IMR-90 (cell line): ENCODE measurements around the gene CHST14. TPM values are rescaled to one million over a fixed set of nuclear protein-coding genes. Genes with fewer than 3 reads are reported as not detected.

Experiments
- ATAC-seq: fragments of 200-7000 bp; cut with Tn5 transposase; 2 replicates; pipeline ENCODE4 v1.9.1; 2020; ENCODE audit warnings: low read depth, mild to moderate bottlenecking, moderate library complexity
- Bru-seq: library from RNA; stranded (reverse); fragments of 400-500 nt; gene quantifications from one replicate; lab custom pipeline; 2021; lab: Mats Ljungman, UMichigan
- BruChase-seq, 2 experiments: library from RNA; stranded (reverse); fragments of 400-500 nt; gene quantifications; one replicate each; lab custom pipeline; 2021; lab: Mats Ljungman, UMichigan
- BruUV-seq: library from RNA; stranded (reverse); fragments of 400-500 nt; replicated peaks from 2 replicates; lab custom pipeline; 2021; lab: Mats Ljungman, UMichigan
- CTCF ChIA-PET: fragments of 300-600 bp; formaldehyde crosslinking; extraction: SDS; loops from one replicate; lab custom pipeline; 2021; ENCODE audit warnings: antibody characterized with exemption; lab: Yijun Ruan, JAX
- POLR2A ChIA-PET: fragments of 300-600 bp; sonication (Branson Sonifier 250); formaldehyde crosslinking; loops from one replicate; lab custom pipeline; 2022; ENCODE audit warnings: antibody characterized with exemption; ENCODE audit not compliant: unreplicated experiment; lab: Charles Lee
- DNase-seq: peaks from one replicate; pipeline ENCODE4 v3.0.0; 2013
- H2AFZ ChIP-seq: replicated peaks from 2 replicates; pipeline ENCODE3; 2013; ENCODE audit warnings: low read length, mild to moderate bottlenecking; ENCODE audit not compliant: poor library complexity
- H2AK5ac ChIP-seq: 2 replicates; pipeline ENCODE4 v1.6.1; 2013; ENCODE audit warnings: low read depth, low read length, inconsistent platforms
- H2AK9ac ChIP-seq: replicated peaks from 2 replicates; pipeline ENCODE3; 2013; ENCODE audit warnings: mild to moderate bottlenecking, low read depth, low read length, moderate library complexity; ENCODE audit not compliant: poor library complexity
- H2BK120ac ChIP-seq: 2 replicates; pipeline ENCODE4 v1.6.1; 2013; ENCODE audit warnings: low read depth, low read length, inconsistent platforms
- H2BK15ac ChIP-seq: 3 replicates; pipeline ENCODE4 v1.6.1; 2013; ENCODE audit warnings: low read depth, low read length, inconsistent platforms
- H2BK20ac ChIP-seq: 2 replicates; pipeline ENCODE4 v1.6.1; 2013; ENCODE audit warnings: low read depth, mild to moderate bottlenecking, inconsistent platforms, low read length, moderate library complexity
- H2BK5ac ChIP-seq: 2 replicates; pipeline ENCODE4 v1.6.1; 2013; ENCODE audit warnings: mild to moderate bottlenecking, low read depth, low read length, inconsistent platforms; ENCODE audit not compliant: poor library complexity, severe bottlenecking
- H3K14ac ChIP-seq: replicated peaks from 2 replicates; pipeline ENCODE4 v1.6.1; 2013; ENCODE audit warnings: low read depth, low read length, inconsistent platforms
- H3K18ac ChIP-seq: 2 replicates; pipeline ENCODE4 v1.6.1; 2013; ENCODE audit warnings: low read depth, low read length, control low read depth
- H3K23ac ChIP-seq: 2 replicates; pipeline ENCODE4 v1.6.1; 2013; ENCODE audit warnings: low read depth, low read length, inconsistent platforms
- H3K27ac ChIP-seq: 2 replicates; pipeline ENCODE4 v1.5.1; 2013; ENCODE audit warnings: mild to moderate bottlenecking, control low read depth, low read length; ENCODE audit not compliant: insufficient read depth
- H3K27me3 ChIP-seq: 2 replicates; pipeline ENCODE4 v1.6.1; 2013; ENCODE audit warnings: low read length; ENCODE audit not compliant: control insufficient read depth, insufficient read depth
- H3K36me3 ChIP-seq: 2 replicates; pipeline ENCODE4 v1.6.1; 2013; ENCODE audit warnings: low read length, mixed read lengths; ENCODE audit not compliant: control insufficient read depth, insufficient read depth
- H3K4ac ChIP-seq: 2 replicates; pipeline ENCODE4 v1.6.1; 2013; ENCODE audit warnings: low read depth, low read length, inconsistent platforms
- H3K4me1 ChIP-seq: 2 replicates; pipeline ENCODE4 v1.6.1; 2013; ENCODE audit warnings: low read length, mixed read lengths; ENCODE audit not compliant: control insufficient read depth, insufficient read depth
- H3K4me2 ChIP-seq: 2 replicates; pipeline ENCODE4 v1.6.1; 2013; ENCODE audit warnings: low read depth, mild to moderate bottlenecking, control low read depth, low read length, moderate library complexity
- H3K4me3 ChIP-seq: 2 replicates; pipeline ENCODE4 v1.5.1; 2013; ENCODE audit warnings: low read depth, mild to moderate bottlenecking, control low read depth, low read length, moderate library complexity; ENCODE audit not compliant: insufficient read depth
- H3K56ac ChIP-seq: 2 replicates; pipeline ENCODE4 v1.6.1; 2013; ENCODE audit warnings: low read length, inconsistent platforms; ENCODE audit not compliant: insufficient read depth; ENCODE audit errors: extremely low read depth
- H3K79me1 ChIP-seq, 2 experiments: 2 replicates each; pipeline ENCODE4 v1.6.1; 2013; ENCODE audit warnings: low read length in 2 of 2, inconsistent platforms in 1 of 2, low read depth in 1 of 2
- H3K9ac ChIP-seq: 2 replicates; pipeline ENCODE4 v1.6.1; 2013; ENCODE audit warnings: low read depth, low read length, control low read depth
- H3K9me1 ChIP-seq: 2 replicates; pipeline ENCODE4 v1.6.1; 2013; ENCODE audit warnings: low read length, inconsistent platforms; ENCODE audit not compliant: insufficient read depth
- H3K9me3 ChIP-seq: 2 replicates; pipeline ENCODE4 v1.6.1; 2013; ENCODE audit warnings: low read length; ENCODE audit not compliant: control insufficient read depth, insufficient read depth
- H4K20me1 ChIP-seq: 2 replicates; pipeline ENCODE4 v1.6.1; 2013; ENCODE audit warnings: low read length, inconsistent platforms; ENCODE audit not compliant: insufficient read depth
- H4K5ac ChIP-seq: 2 replicates; pipeline ENCODE4 v1.6.1; 2013; ENCODE audit warnings: mild to moderate bottlenecking, low read depth, low read length, control low read depth
- H4K8ac ChIP-seq, 2 experiments: 2 replicates each; pipeline ENCODE4 v1.6.1; 2013; ENCODE audit warnings: low read depth in 2 of 2, low read length in 2 of 2, control low read depth in 1 of 2, inconsistent platforms in 1 of 2
- H4K91ac ChIP-seq: 2 replicates; pipeline ENCODE4 v1.6.1; 2013; ENCODE audit warnings: low read depth, low read length, inconsistent platforms; ENCODE audit not compliant: insufficient read depth
- CEBPB ChIP-seq: IDR thresholded peaks from 2 replicates; pipeline ENCODE4 v1.6.1; 2012; ENCODE audit warnings: low read depth, low read length, improper control_type of control experiment
- CTCF ChIP-seq: conservative IDR thresholded peaks from 2 replicates; pipeline ENCODE4 v1.5.1; 2012; ENCODE audit warnings: mild to moderate bottlenecking, low read depth, low read length, improper control_type of control experiment
- FOS ChIP-seq: fragments of 150-350 bp; IDR thresholded peaks from 2 replicates; pipeline ENCODE4 v1.6.1; 2016; ENCODE audit warnings: low read depth, low read length
- POLR2A ChIP-seq: IDR thresholded peaks from 2 replicates; pipeline ENCODE4 v1.6.1; 2012; ENCODE audit warnings: mild to moderate bottlenecking, low read depth, low read length
- RAD21 ChIP-seq: IDR thresholded peaks from 2 replicates; pipeline ENCODE4 v1.6.1; 2012; ENCODE audit warnings: low read length, improper control_type of control experiment
- USF2 ChIP-seq: fragments of 150-350 bp; IDR thresholded peaks from 2 replicates; pipeline ENCODE4 v1.6.1; 2017; ENCODE audit warnings: mild to moderate bottlenecking, antibody characterized with exemption, low read length, low read depth
- WGBS, 2 experiments: methylation state at CpG; one replicate each; pipeline versions ENCODE4 v1.1.5 to v1.1.7; 2013; ENCODE audit warnings: missing lambda C conversion rate in 2 of 2; ENCODE audit not compliant: insufficient read length in 1 of 2; ENCODE audit errors: extremely low coverage in 2 of 2; 5-methylcytosine and 5-hydroxymethylcytosine counted together
- dilution Hi-C: fragments of 300-500 bp; cut with HindIII; formaldehyde crosslinking; loops from one replicate; pipeline ENCODE4 v1.14.3; 2018; ENCODE audit warnings: low sequenced_read_pairs; ENCODE audit not compliant: unreplicated experiment
- in situ Hi-C: fragments of 300-500 bp; cut with MboI; formaldehyde crosslinking; loops from 3 replicates; pipeline ENCODE4 v1.14.3; 2019; ENCODE audit warnings: low sequenced_read_pairs, inconsistent platforms, mixed read lengths
- intact Hi-C: fragments of 100-400 bp; cut with micrococcal nuclease; formaldehyde crosslinking; loops from 2 replicates; pipeline ENCODE4 v1.10.0; 2022
- long read RNA-seq: library from polyadenylated mRNA; unstranded; transcript quantifications from one replicate; pipeline ENCODE4 v2.0.0, GENCODE V29; 2021; ENCODE audit not compliant: unreplicated experiment
- polyA plus RNA-seq, 3 experiments: library from polyadenylated mRNA; depleted of rRNA; stranded (reverse); fragments of >200 nt; gene quantifications; 2 replicates each; pipeline ENCODE4 v1.2.3, GENCODE V29; 2012; ENCODE audit warnings: low replicate concordance in 1 of 3
- total RNA-seq: library from RNA; depleted of rRNA; stranded (reverse); fragments of >200 nt; gene quantifications from 2 replicates; pipeline ENCODE4 v1.2.3, GENCODE V29; 2012; rRNA removed

CHST14 gene
- total RNA-seq (3.3 and 3.8 TPM in 2 replicates), polyA plus RNA-seq (2012; rRNA removed) (19.5 and 20.6 TPM in 2 replicates), Bru-seq, nascent RNA (percentile 50 among the genes with signal in this experiment), BruChase-seq, experiment 1, labeled RNA remaining after a 6-hour chase (percentile 74 among the genes with signal in this experiment), BruChase-seq, experiment 2, labeled RNA remaining after a 2-hour chase (percentile 55 among the genes with signal in this experiment)
- 14.8 and 30.7 TPM in 2 replicates for polyA plus RNA-seq (2012; cell fraction: cytosol; rRNA removed)
- polyA plus RNA-seq (2012; cell fraction: nucleus; rRNA removed; ENCODE audit: low replicate concordance): 7.1 and 9.7 TPM in 2 replicates
- long read RNA-seq, transcript CHST14-201 (1 exons, 3,574 nt): major isoform, 31 of 31 reads
- long read RNA-seq, partial matches to known transcripts: 0 of 31 reads
- long read RNA-seq, other reads (novel, unspliced or antisense): 0 of 31 reads

GRCh38 chr15:40470423-40471104 lies at the start of gene CHST14:
Gene CHST14, plus strand, starts transcription at chr15:40470984. Its CDS starts 230 bp downstream, at chr15:40471214.
- peak within 1 kb of the TSS; percentile 31 for H2BK5ac ChIP-seq
- peak within 1 kb of the TSS; percentile 91 for H2AK9ac ChIP-seq
- intact Hi-C loops (loop anchor here (1.0 kb wide), 1 partner anchor 37 kb away; no protein-coding TSS in a partner anchor), in situ Hi-C loops (no loop called here), dilution Hi-C loops (no loop called here)
- peak within 1 kb of the TSS; percentile 88 for H3K4ac ChIP-seq
- peak within 1 kb of the TSS; percentile 24 for H3K56ac ChIP-seq
- H2AFZ ChIP-seq: peak within 1 kb of the TSS; percentile 96
- peak within 1 kb of the TSS; percentile 89 for H3K9ac ChIP-seq
- H3K36me3 ChIP-seq: peaks cover 19% of the 10 kb centered on the region; the same call in 1 of the 2 replicates
- H3K4me3 ChIP-seq: peak within 1 kb of the TSS; percentile 79
- CTCF ChIA-PET: no interaction called here
- peak within 1 kb of the TSS; percentile 91 for H3K27ac ChIP-seq
- peak within 1 kb of the TSS; percentile 97 for H3K4me2 ChIP-seq
- peak; percentile 92 for ATAC-seq
- H3K9me3 ChIP-seq: no peaks in the 10 kb centered on the region
- peak within 1 kb of the TSS; percentile 75 to 87 for H4K8ac ChIP-seq
- BruUV-seq: no TSS peak
- H3K14ac ChIP-seq: peak within 1 kb of the TSS; percentile 89
- H2BK120ac ChIP-seq: peak within 1 kb of the TSS; percentile 66
- peaks cover 6 to 18% of the 10 kb centered on the region in 2 experiments; a peak in 3 of 4 replicates for H3K79me1 ChIP-seq
- peak; percentile 43 for DNase-seq
- 0 out of 2 replicates have a peak, but pooled peaks cover 1% of the 10 kb centered on the region for H3K27me3 ChIP-seq
- no peak within 1 kb of the TSS; the same call in 1 of the 2 replicates for H2BK20ac ChIP-seq
- H3K4me1 ChIP-seq: peaks cover 12% of the 10 kb centered on the region
- WGBS, 2 experiments: 2% methylated on average over 9 of the region's 52 CpGs; no CpG with 5 or more reads in 1 of the 2 experiments
- peaks cover 16% of the 10 kb centered on the region for H3K9me1 ChIP-seq
- H2BK15ac ChIP-seq: peak within 1 kb of the TSS; percentile 15; the same call in 1 of the 3 replicates
- peak within 1 kb of the TSS; percentile 84 for H3K23ac ChIP-seq
- peak within 1 kb of the TSS; percentile 91 for H4K5ac ChIP-seq
- POLR2A ChIA-PET: no interaction called here
- TF ChIP-seq USF2 (no peak), FOS (no peak), CEBPB (peak; percentile 75), POLR2A (no peak), RAD21 (no peak), CTCF (no peak)
- no peaks in the 10 kb centered on the region for H4K20me1 ChIP-seq
- peak within 1 kb of the TSS; percentile 89 for H4K91ac ChIP-seq
- H3K18ac ChIP-seq: peak within 1 kb of the TSS; percentile 59
- peak within 1 kb of the TSS; percentile 92 for H2AK5ac ChIP-seq
